Activated naive CD8-positive, alpha-beta T cell (primary cell): ENCODE data around the gene S100A12.

Source experiments
- H3K27ac Mint-ChIP-seq: one replicate; pipeline ENCODE4 v1.8.0; 2021; ENCODE audit warnings: mixed read lengths
- H3K27me3 Mint-ChIP-seq: one replicate; pipeline ENCODE4 v1.8.0; 2021; ENCODE audit warnings: mixed read lengths
- H3K36me3 Mint-ChIP-seq: one replicate; pipeline ENCODE4 v1.8.0; 2021; ENCODE audit warnings: mixed read lengths
- H3K4me1 Mint-ChIP-seq: one replicate; pipeline ENCODE4 v1.8.0; 2021; ENCODE audit warnings: low read depth, mixed read lengths
- H3K4me3 Mint-ChIP-seq: one replicate; pipeline ENCODE4 v1.8.0; 2021; ENCODE audit warnings: mild to moderate bottlenecking, mixed read lengths
- H3K9me3 Mint-ChIP-seq: one replicate; pipeline ENCODE4 v1.8.0; 2021; ENCODE audit warnings: low read depth, mixed read lengths

S100A12 gene

GRCh38 chr1:153343811-153344717, 31.4 kb downstream of the S100A12 start:
- H3K27ac Mint-ChIP-seq, result peak overlapping the region; percentile 13
- no peaks in the 10 kb centered on the region for H3K36me3 Mint-ChIP-seq
- peaks cover 63% of the 10 kb centered on the region for H3K4me1 Mint-ChIP-seq
- no peaks in the 10 kb centered on the region for H3K9me3 Mint-ChIP-seq
- peaks cover 7% of the 10 kb centered on the region for H3K27me3 Mint-ChIP-seq
- peak overlapping the region; percentile 24 for H3K4me3 Mint-ChIP-seq

GRCh38 chr1:153343040-153343681, 32.3 kb downstream of the S100A12 start:
- Mint-ChIP-seq H3K27me3 (peaks cover 7% of the 10 kb centered on the region), H3K4me1 (peaks cover 69% of the 10 kb centered on the region), H3K27ac (no peak overlapping the region), H3K9me3 (no peaks in the 10 kb centered on the region), H3K4me3 (no peak overlapping the region), H3K36me3 (no peaks in the 10 kb centered on the region)

GRCh38 chr1:153342178-153342577, 33.2 kb downstream of the S100A12 start:
- Mint-ChIP-seq H3K36me3 (no peaks in the 10 kb centered on the region), H3K4me1 (peaks cover 69% of the 10 kb centered on the region), H3K27ac (no peak overlapping the region), H3K9me3 (no peaks in the 10 kb centered on the region), H3K27me3 (peaks cover 4% of the 10 kb centered on the region), H3K4me3 (no peak overlapping the region)

GRCh38 chr1:153341431-153341934, 33.9 kb downstream of the S100A12 start:
- Mint-ChIP-seq H3K27me3 (peaks cover 4% of the 10 kb centered on the region), H3K27ac (no peak overlapping the region), H3K9me3 (no peaks in the 10 kb centered on the region), H3K4me1 (peaks cover 68% of the 10 kb centered on the region), H3K4me3 (no peak overlapping the region), H3K36me3 (no peaks in the 10 kb centered on the region)

GRCh38 chr1:153340356-153340755, 35.1 kb downstream of the S100A12 start:
- Mint-ChIP-seq H3K9me3 (no peaks in the 10 kb centered on the region), H3K27ac (no peak overlapping the region), H3K4me3 (no peak overlapping the region), H3K4me1 (peaks cover 57% of the 10 kb centered on the region), H3K36me3 (no peaks in the 10 kb centered on the region), H3K27me3 (peaks cover 3% of the 10 kb centered on the region)

- Mint-ChIP-seq H3K9me3 (no peaks in the 10 kb centered on the region), H3K27me3 (peaks cover 3% of the 10 kb centered on the region), H3K4me1 (peaks cover 51% of the 10 kb centered on the region), H3K27ac (no peak overlapping the region), H3K36me3 (no peaks in the 10 kb centered on the region), H3K4me3 (no peak overlapping the region)
Measured at GRCh38 chr1:153339802-153340201, 35.6 kb downstream of the S100A12 start.

- Mint-ChIP-seq H3K27me3 (no peaks in the 10 kb centered on the region), H3K27ac (no peak overlapping the region), H3K36me3 (no peaks in the 10 kb centered on the region), H3K9me3 (no peaks in the 10 kb centered on the region), H3K4me1 (peaks cover 36% of the 10 kb centered on the region), H3K4me3 (no peak overlapping the region)
Measured at GRCh38 chr1:153337980-153338853, 37.2 kb downstream of the S100A12 start.

GRCh38 chr1:153336650-153337049, 38.8 kb downstream of the S100A12 start:
- Mint-ChIP-seq H3K36me3 (peaks cover 2% of the 10 kb centered on the region), H3K27me3 (no peaks in the 10 kb centered on the region), H3K9me3 (peaks cover 6% of the 10 kb centered on the region), H3K4me3 (no peak overlapping the region), H3K4me1 (peaks cover 27% of the 10 kb centered on the region), H3K27ac (no peak overlapping the region)

GRCh38 chr1:153333902-153334301, 41.5 kb downstream of the S100A12 start:
- Mint-ChIP-seq H3K4me3 (no peak overlapping the region), H3K4me1 (peaks cover 7% of the 10 kb centered on the region), H3K36me3 (peaks cover 11% of the 10 kb centered on the region), H3K27me3 (no peaks in the 10 kb centered on the region), H3K9me3 (peaks cover 12% of the 10 kb centered on the region), H3K27ac (no peak overlapping the region)

- Mint-ChIP-seq H3K4me3 (no peak overlapping the region), H3K27ac (no peak overlapping the region), H3K4me1 (no peaks in the 10 kb centered on the region), H3K36me3 (peaks cover 14% of the 10 kb centered on the region), H3K9me3 (peaks cover 39% of the 10 kb centered on the region), H3K27me3 (peaks cover 7% of the 10 kb centered on the region)
Measured at GRCh38 chr1:153324912-153325311, 50.5 kb downstream of the S100A12 start.
